DND-41 (cell line): ENCODE measurements around the gene ECHDC3.

Experiments used
- EZH2 ChIP-seq: IDR thresholded peaks from 3 replicates; pipeline ENCODE4 v1.6.1; 2012; ENCODE audit warnings: borderline replicate concordance, low read depth, mild to moderate bottlenecking, moderate library complexity, low read length, inconsistent platforms; ENCODE audit not compliant: severe bottlenecking
- TF ChIP-seq, protein P1 (sequence below): IDR thresholded peaks from 2 replicates; pipeline ENCODE4 v1.5.1; 2012; ENCODE audit warnings: borderline replicate concordance, low read length, moderate library complexity, mild to moderate bottlenecking; ENCODE audit not compliant: poor library complexity, severe bottlenecking; ENCODE audit errors: extremely low read depth

DNA sequence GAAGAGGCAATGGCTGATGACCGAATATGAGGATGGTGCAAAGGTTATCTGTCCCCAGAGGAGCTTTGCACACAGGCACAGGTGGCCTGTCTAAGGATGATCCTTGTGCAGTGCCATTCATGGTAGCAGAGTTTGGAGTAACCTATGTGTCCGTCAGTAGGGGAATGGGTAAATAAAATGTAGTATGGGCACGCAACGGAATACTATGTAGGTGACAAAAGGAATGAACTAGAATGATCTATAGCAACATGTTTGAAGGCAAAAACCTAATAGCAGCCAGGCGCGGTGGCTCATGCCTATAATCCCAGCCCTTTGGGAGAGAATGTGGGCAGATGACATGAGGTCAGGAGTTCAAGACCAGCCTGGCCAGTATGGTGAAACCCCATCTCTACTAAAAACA is 41.6 kb upstream of the ECHDC3 start:
- TF ChIP-seq EZH2 = no peak
- TF ChIP-seq, protein P1, sequence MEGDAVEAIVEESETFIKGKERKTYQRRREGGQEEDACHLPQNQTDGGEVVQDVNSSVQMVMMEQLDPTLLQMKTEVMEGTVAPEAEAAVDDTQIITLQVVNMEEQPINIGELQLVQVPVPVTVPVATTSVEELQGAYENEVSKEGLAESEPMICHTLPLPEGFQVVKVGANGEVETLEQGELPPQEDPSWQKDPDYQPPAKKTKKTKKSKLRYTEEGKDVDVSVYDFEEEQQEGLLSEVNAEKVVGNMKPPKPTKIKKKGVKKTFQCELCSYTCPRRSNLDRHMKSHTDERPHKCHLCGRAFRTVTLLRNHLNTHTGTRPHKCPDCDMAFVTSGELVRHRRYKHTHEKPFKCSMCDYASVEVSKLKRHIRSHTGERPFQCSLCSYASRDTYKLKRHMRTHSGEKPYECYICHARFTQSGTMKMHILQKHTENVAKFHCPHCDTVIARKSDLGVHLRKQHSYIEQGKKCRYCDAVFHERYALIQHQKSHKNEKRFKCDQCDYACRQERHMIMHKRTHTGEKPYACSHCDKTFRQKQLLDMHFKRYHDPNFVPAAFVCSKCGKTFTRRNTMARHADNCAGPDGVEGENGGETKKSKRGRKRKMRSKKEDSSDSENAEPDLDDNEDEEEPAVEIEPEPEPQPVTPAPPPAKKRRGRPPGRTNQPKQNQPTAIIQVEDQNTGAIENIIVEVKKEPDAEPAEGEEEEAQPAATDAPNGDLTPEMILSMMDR = no peak
